ENCODE results near the gene FGF9. TPM values are rescaled to one million over a fixed set of nuclear protein-coding genes. Genes with fewer than 3 reads are reported as not detected.

The FGF9 gene
- total RNA-seq, 1 donor from 2014 or later: under 0.01 TPM

DNA sequence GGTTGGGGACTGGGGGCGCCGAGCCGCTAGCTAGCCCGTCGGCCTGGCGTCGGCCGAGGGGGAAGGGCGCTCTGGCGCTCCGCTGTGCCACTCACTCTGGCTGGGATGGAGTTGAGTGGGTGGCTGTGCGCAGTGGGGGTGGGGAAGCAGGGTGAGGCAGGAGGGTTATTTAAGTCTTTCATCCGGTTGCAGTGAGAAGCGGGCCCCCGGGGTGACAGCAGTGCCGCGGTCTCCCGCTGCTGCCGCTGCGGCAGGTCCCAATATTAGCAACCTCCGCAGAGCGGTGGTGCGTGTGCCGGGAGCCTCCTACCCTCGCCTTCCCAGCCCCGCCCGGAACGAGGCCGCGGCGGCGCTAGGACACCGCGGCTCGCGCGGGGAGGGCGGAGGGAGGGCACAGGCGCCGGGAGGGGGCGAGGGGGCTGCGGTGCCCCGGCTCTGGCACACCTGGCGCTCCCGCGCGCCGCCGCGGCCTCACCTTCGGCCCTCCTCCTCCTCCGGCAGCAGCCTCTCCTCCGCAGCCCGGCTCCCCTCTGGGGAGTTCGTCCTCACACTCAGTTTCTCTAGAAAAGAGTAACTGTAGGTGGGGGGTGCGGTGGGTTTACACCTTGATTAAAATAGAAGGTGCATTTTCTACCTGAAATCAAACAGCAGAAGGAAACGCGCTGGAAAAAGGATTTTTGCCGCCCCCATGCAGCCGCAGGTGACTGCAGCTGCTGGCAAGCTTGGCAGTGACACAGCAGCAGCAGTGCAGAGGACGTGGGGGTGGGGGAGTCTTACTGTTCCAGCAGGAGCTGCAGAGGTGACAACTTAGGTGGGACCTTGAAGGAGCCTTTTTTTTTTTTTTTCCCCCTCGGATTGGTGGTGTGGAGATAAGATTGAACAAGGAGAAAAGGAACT, 4.5 kb downstream of the FGF9 start:
- DNase-seq: no peak

DNA sequence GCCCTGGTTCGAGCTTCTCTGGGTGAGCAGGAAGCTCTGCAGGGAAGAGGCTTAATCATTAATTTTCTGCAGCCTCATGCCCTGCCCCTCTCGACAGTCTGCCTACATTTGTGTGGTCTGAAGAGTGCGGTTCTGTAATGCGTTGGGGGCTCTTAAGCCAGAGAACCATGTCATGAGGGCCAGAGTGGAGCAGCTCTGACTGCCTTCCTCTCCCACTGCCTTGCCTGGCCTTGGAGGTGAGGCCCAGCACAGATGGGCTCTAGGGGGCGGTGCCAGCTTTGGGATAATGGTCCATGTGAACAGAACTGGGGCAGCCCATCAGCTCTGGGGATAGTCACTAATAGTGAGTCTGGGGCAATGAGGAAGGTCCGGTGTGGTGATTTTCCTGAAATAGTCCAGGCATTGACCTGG, 5.7 kb downstream of the FGF9 start:
- no peak for DNase-seq

DNA sequence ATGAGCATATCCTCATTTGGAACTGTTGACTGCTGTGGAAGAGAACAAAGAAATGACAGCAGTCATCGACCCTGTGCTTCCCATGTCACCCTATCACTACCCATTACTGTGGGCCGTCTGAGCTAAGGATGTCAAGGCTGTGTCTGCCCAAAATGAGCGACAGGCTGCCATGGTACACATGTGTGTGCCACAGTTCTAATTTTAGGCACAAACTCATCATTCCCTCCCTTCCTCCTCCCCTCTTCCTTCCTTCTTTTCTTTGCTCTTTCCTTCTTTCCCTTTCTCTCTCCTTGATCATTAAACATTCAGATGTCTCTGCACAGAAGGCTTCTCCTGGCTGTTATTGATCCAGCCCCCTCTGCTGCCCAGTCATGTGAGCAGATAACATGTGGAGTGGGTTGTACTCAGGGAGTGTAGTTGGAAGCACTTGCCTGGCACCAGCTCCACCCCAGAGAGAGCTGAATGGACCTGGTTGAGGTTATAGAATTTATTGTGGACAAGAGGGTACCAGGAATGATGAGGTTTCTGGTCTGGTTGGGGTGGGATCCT, 6.3 kb downstream of the FGF9 start:
- no peak for DNase-seq

DNA sequence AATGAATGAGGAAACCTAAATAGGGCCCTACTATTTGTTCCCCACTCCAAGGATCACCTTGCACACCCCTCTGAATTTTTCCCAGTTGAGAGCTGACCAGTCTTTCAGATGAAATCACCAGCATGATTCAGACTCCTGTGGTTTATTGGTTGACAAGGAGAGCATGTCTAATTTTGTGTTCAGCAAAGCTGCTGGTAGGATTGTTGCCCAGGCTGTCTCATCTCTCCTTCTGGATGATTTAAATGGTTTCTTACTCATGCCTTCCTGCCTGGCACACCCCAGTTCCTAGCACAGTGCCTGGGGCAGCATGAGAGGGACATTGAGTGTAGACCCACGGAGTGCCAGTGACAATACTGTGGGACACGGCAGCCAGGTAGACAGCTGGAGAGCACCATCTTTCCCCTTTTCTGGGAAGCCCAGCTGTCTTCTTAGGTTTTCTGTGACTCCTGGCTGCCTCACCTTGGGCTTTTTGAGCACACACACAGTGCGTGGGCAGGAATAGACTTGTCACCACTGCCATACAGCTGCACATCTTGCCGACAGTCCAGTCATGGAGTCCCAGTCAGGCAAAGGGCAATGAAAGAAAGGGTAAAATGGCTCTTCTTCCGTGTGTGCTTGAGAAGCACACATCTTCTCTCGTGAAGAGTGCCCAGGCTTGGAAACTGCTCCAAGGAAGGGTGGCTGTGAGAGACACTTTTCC, 12.3 kb downstream of the FGF9 start:
- DNase-seq: no peak

DNA sequence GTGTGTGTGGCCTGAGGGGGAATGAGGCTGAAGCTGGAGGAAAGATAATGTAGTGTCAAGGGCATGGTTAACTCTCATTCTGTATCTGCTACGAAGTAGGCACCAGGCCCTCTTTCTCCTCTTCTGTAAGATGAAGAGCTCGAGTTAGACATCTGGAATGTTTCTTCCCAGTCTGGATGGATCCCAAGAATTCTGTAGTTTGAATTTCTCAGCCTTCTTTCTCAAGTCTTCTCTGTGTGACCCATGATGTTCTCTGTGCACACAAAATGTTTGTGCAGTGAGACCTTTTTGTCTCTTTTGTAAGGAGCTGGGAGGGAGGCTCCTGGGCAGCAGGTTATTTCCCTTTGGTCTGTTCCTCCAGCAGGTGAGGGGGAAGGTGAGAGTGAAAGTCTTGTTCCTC, 13.7 kb downstream of the FGF9 start:
- DNase-seq: no peak

DNA sequence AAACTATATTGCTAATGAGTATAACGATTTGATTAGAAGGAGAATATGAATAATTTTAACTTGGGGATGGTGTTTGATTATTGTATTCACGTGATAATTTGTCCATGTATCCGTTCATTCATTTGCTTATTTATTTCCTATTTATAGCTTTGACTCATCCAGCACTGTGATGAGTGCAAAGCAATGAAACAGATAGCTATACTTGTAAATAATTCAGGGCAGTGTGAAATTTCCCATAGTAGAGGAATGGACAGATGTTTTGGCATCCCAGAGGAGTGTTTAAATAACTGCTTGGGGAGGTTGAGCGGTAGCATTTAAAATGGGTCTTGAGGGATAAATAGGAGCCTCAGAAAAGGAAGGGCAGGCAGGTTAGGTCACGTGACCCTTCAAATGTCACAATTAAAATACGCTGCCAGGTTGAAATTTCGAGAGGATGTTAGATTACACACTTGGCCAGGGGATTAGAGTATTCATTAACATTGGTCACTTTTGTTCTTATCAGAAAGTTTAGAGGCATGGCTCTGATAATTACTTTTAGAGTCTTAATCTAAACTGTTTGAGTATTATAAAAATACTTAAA, 14.7 kb downstream of the FGF9 start:
- no peak for DNase-seq

DNA sequence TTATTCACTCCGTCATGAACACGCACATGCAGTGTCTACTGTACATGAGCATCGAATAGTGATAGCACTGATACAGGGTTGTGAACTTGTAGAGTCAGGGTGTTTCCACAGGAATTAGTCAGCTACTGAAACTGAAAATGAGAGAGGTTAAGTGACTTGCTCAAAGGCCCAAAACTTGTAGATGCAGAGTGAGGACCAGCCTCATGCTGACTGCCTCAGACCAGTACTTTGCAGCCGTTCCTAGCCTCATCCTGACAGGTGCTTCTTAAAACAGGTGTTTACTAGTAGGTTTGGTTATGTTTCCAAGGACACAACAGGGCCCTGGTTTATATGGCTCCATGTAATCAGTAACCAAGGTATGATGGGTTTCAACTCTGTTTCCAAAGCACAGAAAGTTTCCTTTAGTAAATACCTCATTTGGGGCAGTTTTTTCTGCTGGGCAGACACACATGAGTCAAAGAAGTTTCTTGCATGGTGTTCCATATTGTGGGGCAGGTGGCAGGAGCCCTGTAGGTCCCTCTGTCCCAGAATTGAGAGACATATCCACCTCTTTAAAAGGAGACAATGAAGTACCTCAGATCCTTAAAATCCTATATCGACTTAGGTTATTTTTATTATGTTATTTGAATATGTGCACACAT, 16.0 kb downstream of the FGF9 start:
- DNase-seq: no peak

DNA sequence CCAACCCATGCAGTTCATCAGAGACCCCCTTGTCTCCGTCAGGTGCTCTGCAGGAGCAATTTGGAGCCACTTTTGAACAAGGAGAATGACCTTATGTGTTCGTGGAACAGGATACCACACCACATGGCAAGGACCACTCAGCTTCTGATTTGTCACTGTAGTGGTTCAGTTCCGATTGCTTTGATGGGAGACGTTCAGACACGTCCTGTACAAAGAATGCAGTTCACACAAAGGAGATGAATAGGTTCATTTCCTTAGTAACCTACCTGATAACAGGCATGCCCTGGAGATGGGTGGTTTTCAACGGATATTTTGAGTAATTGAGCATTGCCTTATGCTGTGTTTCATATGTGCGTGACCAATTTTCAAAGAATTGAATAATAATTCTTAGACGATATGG, 17.2 kb downstream of the FGF9 start:
- DNase-seq: no peak

DNA sequence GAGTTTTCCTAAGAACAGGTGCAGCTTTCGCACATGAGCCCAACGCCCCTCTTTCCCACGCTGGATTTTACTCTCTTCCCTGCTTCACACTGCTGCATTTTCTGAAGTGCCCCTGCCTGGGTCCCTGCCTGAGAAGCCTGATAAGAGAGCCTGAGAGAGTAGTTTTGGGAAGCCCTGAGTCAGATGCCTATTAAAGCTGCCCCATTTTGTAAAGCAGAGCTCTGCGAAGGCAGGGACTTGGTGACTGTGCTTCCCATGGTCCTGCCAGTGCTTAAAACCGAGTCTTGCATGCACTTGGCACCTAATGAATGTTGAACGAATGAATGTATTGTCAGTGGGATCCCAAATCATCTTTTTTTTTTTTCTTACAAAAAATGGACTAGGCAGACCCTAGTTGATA, 18.2 kb downstream of the FGF9 start:
- DNase-seq: no peak

DNA sequence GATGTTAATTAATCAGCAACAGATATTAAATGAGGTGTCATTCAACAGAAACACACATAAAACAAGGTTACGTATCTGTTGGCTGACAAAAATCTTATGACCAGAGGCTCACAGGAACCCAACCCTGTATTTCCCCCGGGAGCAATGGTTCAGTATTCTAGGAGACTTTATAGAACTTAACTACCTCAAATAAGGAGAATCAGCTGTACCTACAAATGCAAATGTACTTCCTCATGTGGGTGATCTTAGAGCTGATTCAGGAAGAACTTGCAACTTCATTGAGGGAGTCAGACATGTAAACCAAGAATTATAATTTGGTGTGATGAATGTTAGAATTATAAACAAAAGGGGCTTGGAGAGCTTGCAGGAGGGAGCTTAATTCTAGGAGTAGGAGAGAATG, 20.1 kb downstream of the FGF9 start:
- no peak for DNase-seq

DNA sequence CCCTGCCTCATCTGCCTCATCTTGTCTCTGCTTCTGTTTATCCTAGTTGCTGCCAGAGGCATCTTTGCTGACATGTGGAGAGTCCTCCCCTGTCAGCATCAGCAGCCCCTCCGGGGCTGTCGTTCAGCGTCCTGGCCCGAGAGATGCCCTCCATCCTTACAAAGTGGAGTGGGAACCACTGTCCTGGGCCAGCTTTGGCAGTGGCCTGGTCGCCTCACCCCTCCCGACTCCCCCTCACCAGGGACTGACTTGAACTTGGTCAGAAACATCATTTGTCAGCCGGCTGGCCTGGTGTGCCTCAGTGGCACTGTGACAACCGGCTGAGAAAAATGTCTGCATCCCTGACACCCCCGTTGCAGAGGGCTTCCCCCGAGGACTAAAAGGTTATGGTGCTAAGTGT, 20.6 kb downstream of the FGF9 start:
- no peak for DNase-seq

DNA sequence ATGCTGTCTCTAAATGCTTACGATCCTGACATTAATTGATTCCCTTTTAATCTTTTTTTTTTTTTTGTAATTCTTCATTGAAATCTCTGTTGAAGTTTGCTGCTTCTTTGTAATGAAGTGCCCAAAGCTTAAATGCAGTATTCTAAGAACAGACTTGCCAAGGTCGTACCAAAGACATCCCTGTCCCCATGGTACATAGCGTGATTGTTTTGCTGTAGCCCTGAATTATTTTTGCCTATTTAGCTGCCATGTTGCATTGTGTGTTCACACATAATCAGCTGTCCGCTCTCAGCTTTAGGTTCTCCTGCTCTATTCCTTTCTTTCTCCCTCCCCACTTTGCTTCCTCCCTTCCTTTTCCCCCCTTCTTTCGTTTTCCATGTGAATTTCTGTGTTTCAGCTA, 21.1 kb downstream of the FGF9 start:
- DNase-seq: no peak

DNA sequence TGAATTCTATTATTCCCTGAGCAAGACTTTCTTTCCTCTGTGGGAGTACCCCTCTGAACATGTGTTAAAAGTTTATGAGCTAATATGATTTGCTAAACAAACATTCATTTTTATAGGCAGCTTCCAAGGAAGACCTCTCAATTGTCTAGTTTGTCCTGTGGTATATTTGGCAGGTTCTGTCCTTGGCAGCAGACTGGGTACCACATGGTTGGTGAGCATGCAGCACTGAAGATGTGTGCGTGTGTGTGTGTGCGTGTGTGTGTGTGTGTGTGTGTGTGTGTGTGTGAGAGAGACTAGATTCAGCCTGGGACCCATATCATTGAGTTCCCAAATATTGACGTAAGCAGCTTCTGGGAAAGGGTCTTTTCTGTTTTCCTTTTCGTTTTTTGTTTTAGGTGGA, 24.0 kb downstream of the FGF9 start:
- DNase-seq: no peak

DNA sequence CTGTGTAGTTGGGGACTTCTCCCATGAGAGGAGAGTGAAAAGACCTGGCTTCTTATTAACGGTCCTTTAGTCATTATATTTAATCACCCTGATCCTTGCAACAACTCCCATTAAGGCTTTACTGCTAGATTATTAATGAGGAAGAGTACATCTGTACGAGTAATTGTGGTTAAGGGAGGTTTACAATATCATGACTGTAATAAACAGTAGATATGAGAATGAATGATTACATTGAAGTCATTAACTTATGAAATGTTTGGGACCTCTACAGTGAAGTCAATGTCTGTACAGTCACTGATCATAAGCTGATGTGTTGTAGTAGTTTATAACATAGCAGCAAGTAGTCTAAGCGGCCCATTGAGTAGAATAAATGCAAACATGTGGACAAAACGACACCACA, 24.7 kb downstream of the FGF9 start:
- DNase-seq: no peak

DNA sequence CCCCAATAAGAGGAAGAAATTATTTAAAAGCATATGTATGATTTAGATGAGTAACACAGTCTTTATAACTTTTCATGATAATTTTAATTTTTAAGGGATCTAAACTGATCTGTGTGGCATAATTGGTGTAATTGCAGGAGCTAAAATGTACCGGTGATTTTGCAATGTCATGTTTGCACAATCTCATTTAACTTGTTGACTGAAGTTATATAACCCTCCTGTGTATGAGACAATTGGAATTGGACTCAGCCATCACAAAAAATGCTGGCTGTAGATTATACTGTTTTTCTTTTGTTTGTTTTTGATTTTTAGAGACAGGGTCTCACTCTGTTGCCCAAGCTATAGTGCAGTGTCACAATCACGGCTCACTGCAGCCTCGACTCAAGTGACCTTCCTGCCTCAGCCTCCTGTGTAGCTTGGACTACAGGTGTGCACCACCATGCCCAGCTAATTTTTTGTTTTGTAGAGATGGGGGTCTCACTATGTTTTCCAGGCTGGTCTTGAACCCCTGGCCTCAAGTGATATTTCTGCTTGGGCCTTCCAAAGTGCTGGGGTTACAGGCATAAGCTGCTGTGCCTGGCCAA, 26.1 kb downstream of the FGF9 start:
- no peak for DNase-seq

DNA sequence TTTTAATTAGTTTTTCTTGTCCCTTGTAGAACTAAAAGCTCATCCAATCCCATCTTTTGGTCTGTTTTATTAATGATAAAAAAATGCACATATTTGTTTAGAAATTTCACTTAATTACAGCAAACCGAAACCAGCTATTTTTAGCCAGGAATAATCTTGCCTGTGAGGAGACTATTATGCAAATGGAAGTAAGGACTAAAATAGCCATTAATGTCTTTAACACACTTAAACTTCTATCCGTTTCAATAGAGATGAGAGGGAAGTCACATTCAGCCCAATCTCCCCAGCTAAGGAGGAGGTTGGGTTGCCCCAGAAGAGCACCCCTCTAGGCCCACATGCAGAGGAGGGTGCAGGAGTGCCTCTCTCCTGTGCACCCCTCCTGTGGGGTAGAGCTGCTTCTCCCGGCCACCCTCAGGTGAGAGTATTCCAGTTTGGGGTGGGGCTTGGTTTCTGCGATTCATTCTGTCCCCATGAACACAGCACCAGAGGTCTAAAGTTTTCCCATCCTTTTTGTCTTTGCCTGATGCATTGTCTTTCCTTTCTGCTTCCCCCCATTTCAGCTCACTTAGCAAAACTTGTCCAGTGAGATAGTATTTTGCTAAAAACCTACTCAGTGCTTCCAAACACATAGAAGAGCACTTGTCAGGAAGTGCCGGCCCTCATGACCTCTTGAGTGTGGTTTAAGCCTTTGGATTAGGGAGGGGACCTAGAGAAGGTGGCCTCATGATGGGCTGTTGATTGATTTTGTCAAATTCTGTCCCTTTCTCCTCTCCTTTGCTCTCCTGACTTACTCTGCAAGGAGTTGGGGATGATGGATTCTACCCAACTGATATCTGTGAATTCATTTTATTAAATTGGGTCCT, 28.2 kb downstream of the FGF9 start:
- no peak for DNase-seq

DNA sequence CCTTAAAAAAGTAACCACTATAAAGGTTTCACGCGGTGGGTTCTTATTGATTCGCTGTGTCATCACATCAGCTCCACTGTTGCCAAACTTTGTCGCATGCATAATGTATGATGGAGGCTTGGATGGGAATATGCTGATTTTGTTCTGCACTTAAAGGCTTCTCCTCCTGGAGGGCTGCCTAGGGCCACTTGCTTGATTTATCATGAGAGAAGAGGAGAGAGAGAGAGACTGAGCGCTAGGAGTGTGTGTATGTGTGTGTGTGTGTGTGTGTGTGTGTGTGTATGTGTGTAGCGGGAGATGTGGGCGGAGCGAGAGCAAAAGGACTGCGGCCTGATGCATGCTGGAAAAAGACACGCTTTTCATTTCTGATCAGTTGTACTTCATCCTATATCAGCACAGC, 30.6 kb downstream of the FGF9 start:
- DNase-seq: no peak

DNA sequence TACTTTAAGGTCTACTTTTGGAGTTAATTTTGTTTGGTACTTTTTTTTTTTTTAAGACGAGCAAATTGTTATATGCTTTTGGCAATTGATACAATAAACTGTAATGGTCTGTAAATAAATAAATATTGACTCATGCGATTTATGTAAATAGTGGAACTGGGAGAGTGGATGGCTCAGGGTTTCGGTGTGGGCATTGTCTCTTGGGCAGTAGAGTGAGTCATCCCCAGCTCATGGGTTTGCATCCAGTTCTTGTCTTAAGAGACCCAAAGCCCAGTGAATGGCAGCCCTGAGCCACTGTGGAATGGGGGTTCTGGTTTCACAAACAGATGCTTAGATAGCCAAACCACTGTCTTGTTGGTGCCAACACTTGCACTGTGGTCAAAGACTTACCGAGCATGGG, 33.0 kb downstream of the FGF9 start:
- no peak for DNase-seq

DNA sequence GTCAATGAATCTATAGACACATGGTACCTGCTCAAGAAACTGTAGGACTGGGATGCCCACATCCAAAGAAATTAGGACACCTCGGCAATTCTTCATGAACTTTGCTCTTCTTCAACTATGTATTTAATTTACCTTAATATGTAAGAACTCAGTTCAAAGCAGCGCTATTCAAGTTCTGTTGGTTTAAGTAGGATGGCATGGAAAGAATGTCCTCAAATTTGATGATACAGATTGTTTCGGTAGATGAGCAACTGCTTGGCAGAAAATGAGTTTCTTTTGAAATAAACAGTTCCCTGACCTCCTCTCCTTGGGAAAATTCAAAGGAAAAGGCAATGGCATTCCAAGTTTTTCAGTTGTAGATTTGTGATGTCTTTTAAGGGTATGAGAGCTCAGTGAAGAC, 36.7 kb downstream of the FGF9 start:
- no peak for DNase-seq

DNA sequence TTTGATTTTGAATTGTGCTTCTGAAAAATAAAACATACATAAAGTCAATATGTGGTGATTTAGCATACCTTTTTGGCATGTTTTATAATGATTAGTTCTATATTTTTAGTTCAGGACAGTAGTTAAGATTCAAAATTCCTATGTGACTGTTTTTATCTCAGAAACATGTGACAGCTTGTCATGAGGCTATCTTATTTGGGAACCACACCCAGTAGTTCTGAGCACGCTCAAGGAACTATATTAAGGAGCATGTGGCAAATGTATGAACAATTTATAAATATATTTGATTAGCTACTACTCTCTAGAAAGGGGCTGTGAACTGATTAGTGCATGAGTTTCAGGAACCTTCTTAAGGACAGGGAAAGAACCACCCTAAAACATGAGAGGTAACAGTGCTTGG, 38.8 kb downstream of the FGF9 start:
- DNase-seq: no peak

DNA sequence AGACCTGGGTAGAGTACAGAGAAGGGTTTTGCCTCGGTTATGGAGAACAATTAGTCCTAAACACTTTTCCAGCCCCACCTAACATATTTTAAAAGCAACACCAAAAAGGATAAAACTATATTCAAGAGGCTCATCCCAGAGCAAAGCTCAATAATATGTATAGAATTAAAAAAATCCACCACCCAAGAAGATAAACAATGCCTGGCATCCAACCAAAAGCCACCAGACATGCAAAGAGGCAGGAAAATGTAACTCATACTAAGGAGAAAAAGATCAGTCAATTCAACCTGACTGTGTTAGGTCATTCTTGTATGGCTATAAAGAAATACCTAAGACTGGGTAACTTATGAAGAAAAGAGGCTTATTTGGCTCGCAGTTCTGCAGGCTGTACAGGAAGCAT, 39.3 kb downstream of the FGF9 start:
- no peak for DNase-seq

DNA sequence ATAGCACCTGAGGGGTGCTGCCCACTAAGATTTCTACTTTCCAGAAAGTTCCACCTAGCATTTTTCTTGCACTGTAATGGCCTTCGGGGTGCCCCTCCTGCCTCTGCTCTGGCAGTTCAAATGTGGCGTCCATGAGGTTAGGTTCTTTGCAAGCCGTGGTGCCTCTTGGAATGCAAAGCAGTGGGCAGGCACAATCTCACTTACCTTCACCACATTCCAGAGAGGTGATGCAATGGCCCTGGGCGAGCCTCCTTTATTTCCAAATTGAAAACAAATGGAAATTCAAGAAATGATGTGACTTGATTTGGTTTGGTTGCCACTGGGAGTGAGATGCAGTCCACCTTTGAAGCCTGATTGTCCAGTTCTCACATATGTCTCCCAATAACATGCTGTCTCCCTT, 46.9 kb downstream of the FGF9 start:
- DNase-seq: no peak
